HCEC 1CT (cell line): ENCODE results near the gene ZBTB7A.

Experiments
- DNase-seq: peaks from one replicate; pipeline ENCODE4 v3.0.0-alpha.2; 2017

Gene ZBTB7A

GRCh38 chr19:4066682-4067395 is at the start of gene ZBTB7A:
ZBTB7A (minus strand) TSS chr19:4066899; CDS start chr19:4055232, 11,667 bp downstream.
- DNase-seq: peak; percentile 74

- no peak for DNase-seq
Measured at GRCh38 chr19:4115818-4116385, 49.2 kb upstream of the ZBTB7A start.

GRCh38 chr19:4115050-4115817 is 48.5 kb upstream of the ZBTB7A start:
- DNase-seq: no peak

- DNase-seq: no peak
Measured at GRCh38 chr19:4114181-4114580, 47.5 kb upstream of the ZBTB7A start.

GRCh38 chr19:4113398-4114088 is 46.8 kb upstream of the ZBTB7A start:
- no peak for DNase-seq

GRCh38 chr19:4112367-4112766 is 45.7 kb upstream of the ZBTB7A start:
- DNase-seq: no peak

GRCh38 chr19:4109626-4109945 is 42.9 kb upstream of the ZBTB7A start:
- no peak for DNase-seq

- no peak for DNase-seq
Measured at GRCh38 chr19:4108767-4109625, 42.3 kb upstream of the ZBTB7A start.

GRCh38 chr19:4103080-4103433 is 36.4 kb upstream of the ZBTB7A start:
- no peak for DNase-seq

- DNase-seq: no peak
Measured at GRCh38 chr19:4102339-4103079, 35.8 kb upstream of the ZBTB7A start.

- no peak for DNase-seq
Measured at GRCh38 chr19:4101496-4101770, 34.7 kb upstream of the ZBTB7A start.

- no peak for DNase-seq
Measured at GRCh38 chr19:4100647-4101495, 34.2 kb upstream of the ZBTB7A start.

GRCh38 chr19:4099041-4099764 is 32.5 kb upstream of the ZBTB7A start:
- no peak for DNase-seq

- DNase-seq: no peak
Measured at GRCh38 chr19:4098493-4098892, 31.8 kb upstream of the ZBTB7A start.

GRCh38 chr19:4097501-4097900 is 30.8 kb upstream of the ZBTB7A start:
- DNase-seq: no peak

- DNase-seq: no peak
Measured at GRCh38 chr19:4096049-4096892, 29.6 kb upstream of the ZBTB7A start.

GRCh38 chr19:4095488-4095844 is 28.8 kb upstream of the ZBTB7A start:
- no peak for DNase-seq

GRCh38 chr19:4094761-4095487 is 28.2 kb upstream of the ZBTB7A start:
- DNase-seq: no peak

GRCh38 chr19:4094291-4094690 is 27.6 kb upstream of the ZBTB7A start:
- DNase-seq: no peak
